SKM-1 treated with dmso at 0.1 percent for 144 hours (cell line): ENCODE measurements around the gene MYO3A.

Experiments used
- DNase-seq: peaks from one replicate; lab custom pipeline; 2025; ENCODE audit not compliant: unreplicated experiment; lab: John Stamatoyannopoulos, UW

Gene MYO3A, protein sequence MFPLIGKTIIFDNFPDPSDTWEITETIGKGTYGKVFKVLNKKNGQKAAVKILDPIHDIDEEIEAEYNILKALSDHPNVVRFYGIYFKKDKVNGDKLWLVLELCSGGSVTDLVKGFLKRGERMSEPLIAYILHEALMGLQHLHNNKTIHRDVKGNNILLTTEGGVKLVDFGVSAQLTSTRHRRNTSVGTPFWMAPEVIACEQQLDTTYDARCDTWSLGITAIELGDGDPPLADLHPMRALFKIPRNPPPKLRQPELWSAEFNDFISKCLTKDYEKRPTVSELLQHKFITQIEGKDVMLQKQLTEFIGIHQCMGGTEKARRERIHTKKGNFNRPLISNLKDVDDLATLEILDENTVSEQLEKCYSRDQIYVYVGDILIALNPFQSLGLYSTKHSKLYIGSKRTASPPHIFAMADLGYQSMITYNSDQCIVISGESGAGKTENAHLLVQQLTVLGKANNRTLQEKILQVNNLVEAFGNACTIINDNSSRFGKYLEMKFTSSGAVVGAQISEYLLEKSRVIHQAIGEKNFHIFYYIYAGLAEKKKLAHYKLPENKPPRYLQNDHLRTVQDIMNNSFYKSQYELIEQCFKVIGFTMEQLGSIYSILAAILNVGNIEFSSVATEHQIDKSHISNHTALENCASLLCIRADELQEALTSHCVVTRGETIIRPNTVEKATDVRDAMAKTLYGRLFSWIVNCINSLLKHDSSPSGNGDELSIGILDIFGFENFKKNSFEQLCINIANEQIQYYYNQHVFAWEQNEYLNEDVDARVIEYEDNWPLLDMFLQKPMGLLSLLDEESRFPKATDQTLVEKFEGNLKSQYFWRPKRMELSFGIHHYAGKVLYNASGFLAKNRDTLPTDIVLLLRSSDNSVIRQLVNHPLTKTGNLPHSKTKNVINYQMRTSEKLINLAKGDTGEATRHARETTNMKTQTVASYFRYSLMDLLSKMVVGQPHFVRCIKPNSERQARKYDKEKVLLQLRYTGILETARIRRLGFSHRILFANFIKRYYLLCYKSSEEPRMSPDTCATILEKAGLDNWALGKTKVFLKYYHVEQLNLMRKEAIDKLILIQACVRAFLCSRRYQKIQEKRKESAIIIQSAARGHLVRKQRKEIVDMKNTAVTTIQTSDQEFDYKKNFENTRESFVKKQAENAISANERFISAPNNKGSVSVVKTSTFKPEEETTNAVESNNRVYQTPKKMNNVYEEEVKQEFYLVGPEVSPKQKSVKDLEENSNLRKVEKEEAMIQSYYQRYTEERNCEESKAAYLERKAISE (N-terminal part only)

DNA sequence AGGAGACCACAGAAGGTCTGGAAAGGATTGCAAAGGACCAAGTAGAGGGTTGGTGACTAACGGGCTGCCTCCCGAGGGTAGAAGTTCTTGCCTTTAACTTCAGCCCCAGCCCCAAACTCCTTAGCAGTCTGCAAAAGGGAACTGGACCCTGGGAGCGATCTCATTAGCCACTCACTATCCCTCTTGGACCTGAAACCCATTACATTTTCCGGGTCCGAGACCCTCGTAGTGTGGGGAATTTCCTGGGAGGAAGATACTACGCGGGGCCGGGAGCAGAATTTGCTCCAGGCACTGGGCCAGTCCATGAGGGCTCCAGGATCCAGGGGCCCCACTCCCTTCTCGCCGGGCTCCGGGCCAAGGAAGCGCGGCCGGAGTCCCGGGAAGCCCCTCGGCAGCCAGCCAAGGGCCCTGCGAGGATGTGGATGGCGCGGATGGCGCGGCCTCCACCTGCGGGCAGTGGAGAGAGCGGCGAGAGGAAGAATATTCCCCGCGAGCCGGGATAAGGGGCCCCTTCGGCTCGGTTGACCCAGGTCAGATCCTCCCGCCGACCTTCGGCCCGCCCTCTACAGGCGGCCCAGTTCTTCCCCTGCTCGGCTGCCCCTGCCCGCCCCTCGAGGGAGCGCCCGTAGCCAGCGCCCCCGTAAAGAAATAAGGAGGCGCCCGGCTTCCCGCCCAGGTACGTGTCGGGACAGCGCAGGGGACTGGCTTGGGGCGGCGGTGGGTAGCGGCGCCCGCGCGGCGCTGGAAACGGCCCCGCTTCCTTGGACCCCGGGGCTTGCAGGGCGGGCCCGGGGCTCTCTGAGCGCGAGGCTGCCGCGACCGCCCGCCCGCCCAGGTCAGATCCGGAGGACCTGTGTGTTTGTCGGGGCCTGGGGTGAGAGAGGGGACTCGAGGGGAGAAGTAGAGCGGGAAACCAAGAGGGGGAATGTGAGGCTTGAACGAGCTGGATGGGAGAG is at the start of gene MYO3A:
Gene MYO3A, plus strand, starts transcription at position 577 of the 956 bp plus-strand sequence. CDS start 17,882 bp downstream, outside the sequence.
- no peak for DNase-seq

DNA sequence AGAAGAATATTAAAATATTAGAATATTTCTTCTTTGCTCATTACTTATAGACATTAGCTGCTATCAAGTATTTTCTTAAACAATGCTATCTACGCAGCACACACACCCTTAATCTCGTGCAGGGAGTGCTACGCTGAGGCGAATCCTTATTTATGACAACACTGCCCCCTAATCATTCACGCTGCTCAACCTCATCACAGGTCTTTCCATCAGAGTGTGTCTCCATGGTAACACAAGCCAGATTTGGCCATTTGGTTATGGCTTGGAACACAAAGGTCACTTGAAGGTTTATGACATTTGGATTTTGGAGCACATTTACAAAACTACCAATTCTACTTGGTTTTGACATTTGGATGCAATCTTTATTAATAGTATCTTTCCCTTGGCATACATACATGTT is 45.4 kb upstream of the MYO3A start:
- DNase-seq, result no peak

DNA sequence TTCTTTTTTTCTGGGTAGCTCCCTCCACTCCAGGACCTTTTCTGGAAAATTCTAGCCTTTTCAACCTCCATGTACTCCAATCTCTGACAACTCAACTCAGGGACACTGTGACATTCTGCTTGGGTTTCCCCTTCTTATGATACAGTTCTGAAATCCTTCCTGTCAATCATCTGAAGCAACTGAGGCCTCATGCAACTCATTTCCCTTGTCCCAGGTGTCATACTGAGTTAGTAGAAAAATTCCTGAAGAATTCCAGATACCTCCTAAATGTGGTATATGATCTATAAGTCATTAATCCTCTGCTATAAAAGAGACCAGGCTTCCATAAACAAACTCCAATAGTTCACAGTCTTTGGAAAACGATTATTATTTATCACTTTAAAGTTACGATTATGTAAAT is 43.0 kb upstream of the MYO3A start:
- no peak for DNase-seq

DNA sequence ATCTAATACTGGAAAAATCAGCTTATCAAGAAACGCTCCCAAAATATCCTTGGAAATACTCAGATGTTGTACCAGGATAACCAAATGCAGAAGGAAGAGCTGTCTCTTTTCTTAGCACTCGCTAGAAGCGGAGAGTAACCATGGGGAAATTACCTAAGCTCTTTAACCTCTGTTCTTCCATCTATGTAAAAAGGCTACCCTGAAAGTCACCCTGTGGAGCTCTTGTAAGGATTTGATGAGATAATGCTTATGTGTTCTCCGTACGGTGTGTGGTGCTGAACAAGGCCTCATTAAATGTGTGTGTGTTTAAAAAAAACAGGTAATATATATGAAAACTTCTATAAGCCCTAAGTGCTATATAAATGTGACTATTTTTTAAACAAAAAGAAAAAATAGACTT is 38.2 kb upstream of the MYO3A start:
- no peak for DNase-seq

DNA sequence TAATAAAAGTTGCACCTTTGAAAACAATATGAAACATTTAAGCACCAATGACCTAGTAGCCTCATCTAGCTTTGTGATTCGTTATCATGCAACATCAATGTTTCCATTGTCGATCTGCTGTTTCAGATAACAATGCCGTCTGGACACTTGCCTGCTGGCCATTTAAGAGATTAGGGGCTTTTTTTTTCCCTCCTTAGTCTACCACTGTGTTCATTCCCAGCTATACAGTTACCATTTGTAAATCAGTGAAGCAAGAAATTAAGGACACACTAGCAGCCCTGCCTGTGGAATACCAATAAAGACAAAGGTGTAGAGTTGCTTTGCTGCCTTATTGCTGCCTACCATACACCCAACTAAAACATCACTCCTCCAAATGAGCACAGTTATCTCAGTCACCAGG is 37.6 kb upstream of the MYO3A start:
- DNase-seq, result no peak

DNA sequence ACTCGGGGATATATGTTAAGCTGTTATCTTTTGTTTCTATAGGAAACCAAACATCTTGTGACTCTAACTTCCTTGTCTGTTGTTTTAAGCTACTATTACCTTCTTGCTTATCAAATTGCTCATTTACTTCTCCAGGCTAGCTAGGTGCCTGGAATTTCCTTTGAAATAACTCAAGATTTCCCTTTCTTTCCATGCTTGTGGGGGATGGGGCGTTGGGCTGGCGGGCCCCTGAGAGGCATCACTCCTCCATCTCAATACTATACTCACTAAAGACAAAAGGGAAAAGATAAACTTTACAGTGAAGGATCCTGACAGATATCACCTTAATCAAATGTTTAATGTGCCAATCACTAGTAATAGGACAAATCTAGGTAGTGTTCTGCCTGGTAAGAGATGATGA is 34.7 kb upstream of the MYO3A start:
- DNase-seq, result no peak

DNA sequence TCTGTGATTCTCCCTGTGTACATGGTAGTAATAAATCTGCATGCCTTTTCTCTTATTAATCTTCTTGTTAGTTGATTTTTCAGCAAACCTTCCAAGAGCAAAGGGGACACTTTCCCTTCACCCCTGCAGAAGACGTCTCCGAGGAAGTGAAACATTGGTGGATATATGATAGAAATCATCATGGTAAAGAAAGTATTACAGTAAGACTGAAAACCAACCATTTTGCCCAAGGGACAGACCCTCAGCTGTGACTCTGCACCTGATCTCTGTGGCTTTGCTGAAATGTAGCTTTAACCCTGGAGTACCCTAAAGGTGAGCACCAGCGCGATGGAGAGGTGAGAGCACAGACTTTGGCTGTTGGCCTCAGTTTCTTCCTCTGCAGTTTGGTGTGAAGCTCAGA is 32.8 kb upstream of the MYO3A start:
- DNase-seq, result no peak

DNA sequence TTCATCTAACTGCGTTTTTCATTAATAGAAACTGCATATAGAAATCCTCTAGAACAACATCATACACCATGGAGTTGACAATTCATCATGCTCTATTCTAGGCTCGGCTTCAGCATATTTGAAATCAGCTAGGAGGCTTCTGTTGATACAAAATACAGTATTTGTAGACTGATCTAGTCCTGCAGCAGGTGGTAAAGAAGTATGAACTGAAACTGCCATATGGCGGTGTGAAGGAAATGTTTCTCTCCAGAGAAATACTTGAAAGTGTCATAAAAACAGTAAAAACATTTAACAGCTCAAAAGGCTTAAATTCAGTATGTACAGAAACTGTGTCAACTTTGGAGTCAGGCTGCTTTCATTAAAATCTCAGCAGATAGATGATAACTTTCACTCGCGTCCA is 32.0 kb upstream of the MYO3A start:
- no peak for DNase-seq

DNA sequence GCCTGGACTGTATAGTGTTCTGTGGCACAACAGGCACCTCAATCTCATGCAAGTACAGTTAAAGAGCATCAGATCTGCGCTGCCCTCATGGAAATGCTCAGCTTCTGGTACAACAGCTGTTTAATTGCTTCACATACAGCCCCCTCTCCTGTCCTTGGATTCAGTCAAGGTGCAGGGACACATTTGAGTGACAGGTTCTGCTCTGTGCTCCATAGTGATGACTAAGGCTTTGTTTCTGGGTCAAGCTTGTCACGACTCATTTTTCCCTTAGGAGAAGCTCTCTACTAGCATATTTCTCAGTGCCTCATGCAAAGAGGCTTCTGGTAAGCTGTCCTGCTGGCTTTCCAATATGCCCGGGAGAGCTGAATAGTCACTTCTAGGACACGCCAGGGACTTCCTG is 26.8 kb upstream of the MYO3A start:
- no peak for DNase-seq

DNA sequence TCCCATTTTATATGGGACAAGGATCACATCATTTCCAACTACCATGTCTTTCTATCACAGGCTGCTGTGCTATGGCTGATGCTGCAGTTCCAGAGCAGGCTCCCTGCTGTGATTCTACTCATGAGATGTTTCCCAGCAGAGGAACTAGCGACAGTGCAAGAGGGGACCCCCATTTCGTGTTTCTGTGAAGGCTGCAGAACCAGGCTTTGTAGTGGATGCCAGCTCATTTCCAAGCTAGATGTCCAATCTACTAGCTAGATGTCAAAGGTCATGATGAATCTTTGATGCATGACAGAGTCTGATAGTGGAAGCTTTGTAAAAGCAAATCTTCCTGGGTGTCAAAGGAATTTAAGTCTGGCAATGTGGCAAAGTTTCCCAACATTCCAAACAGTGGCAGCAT is 21.2 kb upstream of the MYO3A start:
- DNase-seq, result no peak

DNA sequence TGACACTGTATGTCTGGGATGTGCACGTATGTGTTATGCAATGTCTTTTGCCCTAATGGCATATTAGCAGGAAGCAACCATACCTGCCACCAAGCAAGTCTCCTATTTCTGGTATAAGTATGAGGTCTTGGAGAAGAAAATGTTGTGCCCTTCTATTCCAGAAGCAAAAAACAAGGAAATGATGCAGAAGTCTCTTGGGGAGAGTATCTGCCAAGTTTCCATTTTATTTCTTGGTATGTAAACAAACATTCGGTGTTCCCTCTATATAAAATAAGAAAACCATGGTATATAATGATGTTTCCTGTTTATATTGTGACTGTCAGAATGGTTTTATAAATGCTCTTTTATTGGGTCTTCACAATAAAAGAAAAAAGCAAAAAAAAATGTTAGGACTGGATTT is 19.3 kb upstream of the MYO3A start:
- DNase-seq, result no peak

DNA sequence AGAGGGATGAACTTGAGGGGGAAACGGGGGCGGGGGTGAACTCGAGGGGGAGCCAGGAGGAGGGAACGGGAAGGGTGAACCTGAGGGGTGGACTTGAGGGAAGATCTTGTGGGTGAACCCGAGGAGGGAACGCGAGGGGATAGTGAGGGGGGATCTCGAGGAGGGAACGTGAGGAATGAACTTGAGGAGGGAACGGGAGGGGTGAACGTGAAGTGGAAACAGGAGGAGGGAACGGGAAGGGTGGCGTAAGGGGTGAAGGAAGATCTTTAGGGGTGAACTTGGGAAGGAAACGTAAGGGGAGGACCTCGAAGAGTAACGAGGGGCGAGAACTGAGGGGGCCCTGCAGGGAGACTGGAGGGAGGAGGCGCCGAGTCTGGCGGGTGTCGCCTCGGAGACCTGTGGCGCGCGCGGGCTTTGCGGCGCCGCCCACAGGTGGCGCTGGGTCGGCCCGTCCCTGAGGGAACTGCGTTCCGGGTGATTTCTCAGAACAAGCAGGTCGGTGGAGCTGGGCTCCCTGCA is 651 bp downstream of the MYO3A start:
- peak; percentile 11 for DNase-seq

DNA sequence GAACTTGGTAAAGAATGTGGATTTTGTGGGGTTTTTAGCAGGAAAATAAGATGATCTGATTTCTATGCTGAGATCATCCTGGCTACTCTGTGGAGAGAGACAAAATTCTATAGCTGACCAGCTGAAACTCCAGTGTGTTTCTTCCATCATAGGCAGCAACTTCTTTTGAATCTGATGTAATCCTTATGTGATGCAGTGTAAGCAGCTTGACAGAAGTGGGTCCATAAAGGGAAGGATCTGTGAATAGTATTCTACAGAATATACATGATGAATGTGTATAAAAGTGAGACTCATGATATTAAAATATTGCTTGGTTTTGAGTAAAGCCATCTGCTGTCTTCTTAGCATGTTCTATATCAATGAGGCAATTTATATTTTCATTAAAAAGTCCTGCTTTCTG is 4.4 kb downstream of the MYO3A start:
- no peak for DNase-seq

DNA sequence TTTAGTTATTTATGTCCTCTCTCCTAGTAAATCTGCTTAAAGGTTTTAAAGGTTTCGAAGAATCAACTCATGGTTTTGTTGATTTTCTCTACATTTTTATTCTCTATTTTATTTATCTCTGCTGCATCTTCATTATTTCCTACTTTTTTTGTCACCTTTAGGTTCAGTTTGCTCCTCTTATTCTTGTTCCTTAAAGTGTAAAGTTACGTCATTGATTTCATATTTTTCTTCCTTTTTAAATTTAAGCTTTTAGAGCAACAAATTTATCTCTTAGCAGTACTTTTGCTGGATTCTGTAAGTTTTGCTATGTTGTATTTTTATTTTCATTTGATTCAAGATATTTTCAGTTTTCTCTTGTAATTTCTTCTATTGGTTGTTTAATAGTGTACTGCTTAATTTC is 10.7 kb downstream of the MYO3A start:
- no peak for DNase-seq

DNA sequence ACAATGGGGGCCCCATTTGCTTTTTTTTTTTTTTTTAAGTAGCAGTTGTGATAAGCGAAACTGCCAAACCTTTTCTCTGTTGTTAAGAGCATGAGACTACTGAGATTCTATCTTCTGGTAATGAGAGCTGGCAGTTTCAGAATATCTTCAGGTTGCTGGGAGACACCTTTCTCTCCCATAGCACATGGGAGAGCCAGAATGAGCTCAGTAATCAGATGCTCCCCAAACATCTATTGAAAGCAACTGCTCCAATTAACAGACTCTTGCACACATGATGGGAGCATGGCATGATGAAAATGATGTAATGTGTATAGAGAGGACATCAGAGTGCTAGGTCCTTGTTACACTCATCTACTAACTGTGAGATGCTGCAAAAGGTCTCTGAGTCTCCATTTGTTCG is 18.8 kb downstream of the MYO3A start:
- no peak for DNase-seq

DNA sequence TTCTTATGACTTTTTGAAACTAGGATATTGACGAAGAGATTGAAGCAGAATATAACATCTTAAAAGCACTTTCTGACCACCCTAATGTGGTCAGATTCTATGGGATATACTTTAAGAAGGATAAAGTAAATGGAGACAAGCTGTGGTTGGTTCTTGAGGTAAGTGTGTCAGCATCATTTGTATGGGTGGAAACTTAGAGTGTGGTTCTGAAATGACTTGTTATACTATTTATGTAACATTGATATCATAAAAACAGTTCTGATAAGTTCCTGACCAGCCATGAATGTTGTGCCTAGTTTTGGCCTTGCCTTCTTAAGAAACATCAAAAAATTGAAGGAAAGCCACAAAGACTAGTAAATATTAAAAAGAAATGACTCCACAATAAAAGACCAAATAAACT is 20.8 kb downstream of the MYO3A start:
- no peak for DNase-seq

DNA sequence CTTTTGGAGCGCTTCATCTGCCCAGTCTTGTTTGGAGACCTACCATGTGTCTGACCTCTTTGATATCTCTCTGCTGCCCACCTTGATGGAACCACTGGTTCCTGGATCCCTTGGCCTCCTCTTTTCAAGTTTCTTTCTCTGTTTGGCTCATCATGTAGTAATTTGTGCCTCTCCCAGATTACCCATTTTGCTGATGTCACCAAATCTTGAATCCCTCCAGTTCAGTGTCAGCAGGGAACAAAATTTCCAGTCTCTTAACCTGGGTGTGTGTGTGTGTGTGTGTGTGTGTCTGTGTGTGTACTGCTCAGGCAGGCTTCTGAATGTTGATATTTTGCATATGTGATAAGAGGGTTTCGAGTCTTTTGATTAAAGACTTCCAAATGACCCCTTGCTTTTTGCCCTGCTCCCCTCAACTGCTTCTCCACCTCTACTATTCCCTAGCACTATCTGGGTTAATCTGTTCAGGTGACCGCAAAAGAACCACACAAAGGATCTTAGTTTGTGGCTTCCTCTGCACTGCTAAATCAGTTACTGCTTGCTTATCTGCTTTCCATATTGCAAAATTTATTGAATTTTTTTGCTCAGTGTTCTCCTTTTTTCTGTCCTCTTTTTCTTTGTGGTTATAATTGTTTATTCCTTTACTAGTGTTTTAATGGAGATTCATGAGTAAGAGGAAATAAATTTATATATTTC is 25.7 kb downstream of the MYO3A start:
- peak; percentile 2 for DNase-seq

DNA sequence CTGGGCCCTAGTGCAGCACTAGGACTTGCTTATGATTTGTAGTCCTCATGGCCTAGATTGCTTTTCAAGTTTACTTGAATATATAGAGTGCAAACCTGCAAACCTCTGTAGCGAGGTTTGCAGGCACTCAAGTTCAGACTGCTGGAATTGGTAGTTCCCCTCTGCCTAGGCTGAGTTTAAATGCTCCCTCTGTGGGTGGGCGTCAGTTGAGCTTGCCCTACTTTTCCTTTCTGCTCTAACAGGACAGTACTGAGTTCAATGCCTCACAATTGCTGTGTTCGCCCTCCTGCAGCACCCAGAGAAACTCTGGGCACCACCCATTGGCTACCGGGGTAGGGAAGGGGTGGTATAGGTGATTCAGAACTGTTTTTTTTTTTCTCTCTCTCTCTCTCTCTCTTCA is 31.6 kb downstream of the MYO3A start:
- DNase-seq, result no peak

DNA sequence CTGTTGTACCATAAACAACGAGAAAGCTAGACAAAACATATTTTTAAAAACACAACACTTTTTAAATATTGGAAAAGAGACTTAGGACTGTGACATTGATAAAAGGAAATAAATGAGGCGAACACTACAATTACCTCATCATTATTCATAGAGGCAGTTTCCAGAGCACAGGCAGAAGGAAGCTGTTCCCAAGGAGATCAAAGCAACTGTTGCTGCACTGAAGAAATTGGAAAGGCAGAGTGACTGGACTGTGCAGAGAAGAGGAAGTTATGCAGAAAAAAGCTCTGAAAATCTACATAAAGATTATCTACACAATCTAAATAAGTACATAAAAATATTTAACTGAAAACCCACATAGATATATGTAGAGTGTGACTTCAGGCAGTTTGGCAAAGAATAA is 32.8 kb downstream of the MYO3A start:
- no peak for DNase-seq

DNA sequence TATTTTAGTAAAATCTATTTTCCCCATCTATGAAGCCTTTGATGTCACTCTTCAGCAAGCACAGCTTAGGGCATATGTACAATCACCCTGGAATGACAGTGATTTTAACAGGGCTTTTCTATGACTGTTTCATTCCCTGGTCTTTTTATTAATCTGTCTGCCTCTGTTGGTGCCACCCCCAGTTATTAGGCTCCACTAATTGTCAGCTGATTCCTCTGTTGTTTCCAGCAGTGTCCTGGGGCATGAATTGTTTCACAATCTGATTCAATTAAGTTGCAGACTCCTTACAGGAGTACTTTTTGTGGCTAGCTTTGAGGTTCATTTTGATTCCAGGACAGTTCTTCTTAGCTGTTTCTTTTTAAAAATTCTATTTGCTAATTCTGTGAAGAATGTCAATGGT is 38.6 kb downstream of the MYO3A start:
- DNase-seq, result no peak
